HEK293 (cell line): ENCODE data around the gene SLCO4A1.
A peak's percentile ranks its signal among the peaks of the same experiment; 100 is the strongest.
"Not testable (repeated sequence)": the region's sequence is repeated elsewhere in the genome, so short reads cannot be mapped to it uniquely, and the experiment has no call there.

Experiments
- CTCF ChIA-PET: fragments of 350-600 bp; formaldehyde crosslinking; extraction: SDS; loops from one replicate; lab custom pipeline; 2021; ENCODE audit warnings: antibody characterized with exemption; lab: Yijun Ruan, JAX
- POLR2A ChIA-PET: fragments of 300-600 bp; formaldehyde crosslinking; extraction: SDS; loops from one replicate; lab custom pipeline; 2020; ENCODE audit warnings: antibody characterized with exemption, inconsistent platforms; lab: Yijun Ruan, JAX
- H3K27ac ChIP-seq: fragments of 200-500 bp; sonication (Bioruptor generic); 2 replicates; pipeline ENCODE4 v1.5.1; 2014; ENCODE audit warnings: low read depth, low read length, control low read depth, inconsistent platforms; ENCODE audit errors: extremely low read depth
- H3K36me3 ChIP-seq, 2 experiments: fragments of 200-500 bp in 1 of 2; sonication (Bioruptor generic) in 1 of 2; 1 replicate in 1 of 2; 2 replicates in 1 of 2; pipeline ENCODE4 v1.5.1; 2014 to 2017; ENCODE audit warnings: inconsistent platforms in 2 of 2, low read length in 2 of 2; ENCODE audit not compliant: control insufficient read depth in 2 of 2, insufficient read depth in 1 of 2
- H3K4me1 ChIP-seq: fragments of 200-500 bp; sonication (Bioruptor generic); 2 replicates; pipeline ENCODE4 v1.5.1; 2014; ENCODE audit warnings: mild to moderate bottlenecking, low read length, inconsistent platforms; ENCODE audit not compliant: control insufficient read depth, insufficient read depth
- H3K4me3 ChIP-seq: 2 replicates; pipeline ENCODE4 v1.5.1; 2011; ENCODE audit warnings: low read depth, mild to moderate bottlenecking, control low read depth, low read length, moderate library complexity
- H3K9me3 ChIP-seq: fragments of 200-500 bp; sonication (Bioruptor generic); 2 replicates; pipeline ENCODE4 v1.5.1; 2014; ENCODE audit warnings: low read depth, low read length, inconsistent platforms; ENCODE audit not compliant: control insufficient read depth, insufficient read depth
- GLI4 ChIP-seq: fragments of 450-650 bp; formaldehyde crosslinking; IDR thresholded peaks from 2 replicates; pipeline ENCODE4 v1.5.1; 2016; ENCODE audit warnings: missing biosample characterization, missing genetic modification characterization
- SETDB1 ChIP-seq: IDR thresholded peaks from one replicate; pipeline ENCODE4 v1.6.1; 2017; ENCODE audit warnings: mild to moderate bottlenecking, low read length, moderate library complexity, mixed read lengths; ENCODE audit not compliant: insufficient read length
- SP7 ChIP-seq: fragments of 450-650 bp; formaldehyde crosslinking; IDR thresholded peaks from 2 replicates; pipeline ENCODE4 v1.5.1; 2016; ENCODE audit warnings: missing biosample characterization, missing genetic modification characterization
- ZNF132 ChIP-seq: fragments of 450-650 bp; formaldehyde crosslinking; IDR thresholded peaks from 2 replicates; pipeline ENCODE4 v1.5.1; 2017; ENCODE audit warnings: missing biosample characterization, missing genetic modification characterization, borderline replicate concordance
- ZNF138 ChIP-seq: fragments of 450-650 bp; formaldehyde crosslinking; IDR thresholded peaks from 2 replicates; pipeline ENCODE4 v1.5.1; 2016; ENCODE audit warnings: missing biosample characterization, missing genetic modification characterization, borderline replicate concordance
- ZNF223 ChIP-seq: fragments of 450-650 bp; formaldehyde crosslinking; IDR thresholded peaks from 2 replicates; pipeline ENCODE4 v1.5.1; 2016; ENCODE audit warnings: missing biosample characterization, missing genetic modification characterization
- ZNF366 ChIP-seq: fragments of 450-650 bp; formaldehyde crosslinking; conservative IDR thresholded peaks from 2 replicates; pipeline ENCODE4 v1.5.1; 2016; ENCODE audit warnings: missing biosample characterization, missing genetic modification characterization
- ZNF391 ChIP-seq: fragments of 450-650 bp; formaldehyde crosslinking; IDR thresholded peaks from 2 replicates; pipeline ENCODE4 v1.5.1; 2016; ENCODE audit warnings: low read depth, missing biosample characterization, missing genetic modification characterization, borderline replicate concordance
- ZNF510 ChIP-seq: fragments of 450-650 bp; formaldehyde crosslinking; IDR thresholded peaks from 2 replicates; pipeline ENCODE4 v1.5.1; 2018; ENCODE audit warnings: mild to moderate bottlenecking, missing genetic modification characterization, missing biosample characterization; ENCODE audit not compliant: insufficient replicate concordance
- ZNF600 ChIP-seq: fragments of 450-650 bp; formaldehyde crosslinking; IDR thresholded peaks from 2 replicates; pipeline ENCODE4 v1.5.1; 2016; ENCODE audit warnings: missing biosample characterization, missing genetic modification characterization
- ZNF624 ChIP-seq: fragments of 450-650 bp; formaldehyde crosslinking; IDR thresholded peaks from 2 replicates; pipeline ENCODE4 v1.5.1; 2017; ENCODE audit warnings: missing biosample characterization, missing genetic modification characterization
- ZNF704 ChIP-seq: fragments of 450-650 bp; formaldehyde crosslinking; IDR thresholded peaks from 2 replicates; pipeline ENCODE4 v1.5.1; 2016; ENCODE audit warnings: missing biosample characterization, missing genetic modification characterization
- ZNF791 ChIP-seq: fragments of 450-650 bp; formaldehyde crosslinking; IDR thresholded peaks from 2 replicates; pipeline ENCODE4 v1.5.1; 2016; ENCODE audit warnings: missing biosample characterization, missing genetic modification characterization
- ZSCAN4 ChIP-seq: fragments of 450-650 bp; formaldehyde crosslinking; IDR thresholded peaks from 2 replicates; pipeline ENCODE4 v1.5.1; 2017; ENCODE audit warnings: missing biosample characterization, missing genetic modification characterization
- ZSCAN5A ChIP-seq: fragments of 450-650 bp; formaldehyde crosslinking; IDR thresholded peaks from 2 replicates; pipeline ENCODE4 v1.5.1; 2016; ENCODE audit warnings: missing biosample characterization, missing genetic modification characterization
- TF ChIP-seq, protein P1 (sequence below): fragments of 450-650 bp; formaldehyde crosslinking; IDR thresholded peaks from 2 replicates; pipeline ENCODE4 v1.5.1; 2016; ENCODE audit warnings: missing biosample characterization, missing genetic modification characterization
- TF ChIP-seq, protein P2 (sequence below): fragments of 450-650 bp; formaldehyde crosslinking; IDR thresholded peaks from 2 replicates; pipeline ENCODE4 v1.5.1; 2016; ENCODE audit warnings: missing biosample characterization, missing genetic modification characterization
- TF ChIP-seq, protein P3 (sequence below): fragments of 450-650 bp; formaldehyde crosslinking; IDR thresholded peaks from 2 replicates; pipeline ENCODE4 v1.5.1; 2016; ENCODE audit warnings: missing biosample characterization, missing genetic modification characterization

SLCO4A1 gene

GRCh38 chr20:62679978-62680589, 37.8 kb downstream of the SLCO4A1 start:
- TF ChIP-seq SETDB1 = peak; percentile 69
- no peak for TF ChIP-seq ZSCAN5A (tag by site-specific recombination)
- Histone ChIP-seq H3K4me3 (no peak overlapping the region), H3K4me1 (no peaks in the 10 kb centered on the region), H3K27ac (no peak overlapping the region), H3K9me3 (no peaks in the 10 kb centered on the region), H3K36me3 (no peaks in the 10 kb centered on the region)
- CTCF ChIA-PET = interaction anchor here (0.5 to 3.0 kb wide), 4 partner anchors 12 to 111 kb away, joined by 4 to 18 read pairs (median 4); no protein-coding TSS in a partner anchor
- POLR2A ChIA-PET = no interaction called here

GRCh38 chr20:62682912-62683517, 40.7 kb downstream of the SLCO4A1 start:
- CTCF ChIA-PET = no interaction called here
- TF ChIP-seq ZSCAN4 (tag by site-specific recombination) (no peak), SP7 (tag by site-specific recombination) (no peak), ZNF223 (tag by site-specific recombination) (no peak), ZNF624 (no peak), ZNF132 (tag by site-specific recombination) (no peak), ZNF704 (tag by site-specific recombination) (no peak), ZNF138 (tag by site-specific recombination) (no peak), ZNF366 (tag by site-specific recombination) (no peak), ZNF510 (no peak), GLI4 (tag by site-specific recombination) (no peak), ZNF391 (tag by site-specific recombination) (no peak), ZNF600 (tag by site-specific recombination) (no peak), ZNF791 (tag by site-specific recombination) (no peak)
- TF ChIP-seq, protein P1, sequence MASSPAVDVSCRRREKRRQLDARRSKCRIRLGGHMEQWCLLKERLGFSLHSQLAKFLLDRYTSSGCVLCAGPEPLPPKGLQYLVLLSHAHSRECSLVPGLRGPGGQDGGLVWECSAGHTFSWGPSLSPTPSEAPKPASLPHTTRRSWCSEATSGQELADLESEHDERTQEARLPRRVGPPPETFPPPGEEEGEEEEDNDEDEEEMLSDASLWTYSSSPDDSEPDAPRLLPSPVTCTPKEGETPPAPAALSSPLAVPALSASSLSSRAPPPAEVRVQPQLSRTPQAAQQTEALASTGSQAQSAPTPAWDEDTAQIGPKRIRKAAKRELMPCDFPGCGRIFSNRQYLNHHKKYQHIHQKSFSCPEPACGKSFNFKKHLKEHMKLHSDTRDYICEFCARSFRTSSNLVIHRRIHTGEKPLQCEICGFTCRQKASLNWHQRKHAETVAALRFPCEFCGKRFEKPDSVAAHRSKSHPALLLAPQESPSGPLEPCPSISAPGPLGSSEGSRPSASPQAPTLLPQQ (tag by site-specific recombination) = no peak
- TF ChIP-seq, protein P2, sequence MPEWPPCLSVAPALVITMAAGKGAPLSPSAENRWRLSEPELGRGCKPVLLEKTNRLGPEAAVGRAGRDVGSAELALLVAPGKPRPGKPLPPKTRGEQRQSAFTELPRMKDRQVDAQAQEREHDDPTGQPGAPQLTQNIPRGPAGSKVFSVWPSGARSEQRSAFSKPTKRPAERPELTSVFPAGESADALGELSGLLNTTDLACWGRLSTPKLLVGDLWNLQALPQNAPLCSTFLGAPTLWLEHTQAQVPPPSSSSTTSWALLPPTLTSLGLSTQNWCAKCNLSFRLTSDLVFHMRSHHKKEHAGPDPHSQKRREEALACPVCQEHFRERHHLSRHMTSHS = no peak
- TF ChIP-seq, protein P3, sequence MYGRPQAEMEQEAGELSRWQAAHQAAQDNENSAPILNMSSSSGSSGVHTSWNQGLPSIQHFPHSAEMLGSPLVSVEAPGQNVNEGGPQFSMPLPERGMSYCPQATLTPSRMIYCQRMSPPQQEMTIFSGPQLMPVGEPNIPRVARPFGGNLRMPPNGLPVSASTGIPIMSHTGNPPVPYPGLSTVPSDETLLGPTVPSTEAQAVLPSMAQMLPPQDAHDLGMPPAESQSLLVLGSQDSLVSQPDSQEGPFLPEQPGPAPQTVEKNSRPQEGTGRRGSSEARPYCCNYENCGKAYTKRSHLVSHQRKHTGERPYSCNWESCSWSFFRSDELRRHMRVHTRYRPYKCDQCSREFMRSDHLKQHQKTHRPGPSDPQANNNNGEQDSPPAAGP (tag by site-specific recombination) = no peak
- H3K36me3 ChIP-seq = no peaks in the 10 kb centered on the region
- H3K27ac ChIP-seq = no peak overlapping the region
- H3K4me1 ChIP-seq = peaks cover 5% of the 10 kb centered on the region
- POLR2A ChIA-PET = no interaction called here
- no peaks in the 10 kb centered on the region for H3K9me3 ChIP-seq
- H3K4me3 ChIP-seq = no peak overlapping the region

DNA sequence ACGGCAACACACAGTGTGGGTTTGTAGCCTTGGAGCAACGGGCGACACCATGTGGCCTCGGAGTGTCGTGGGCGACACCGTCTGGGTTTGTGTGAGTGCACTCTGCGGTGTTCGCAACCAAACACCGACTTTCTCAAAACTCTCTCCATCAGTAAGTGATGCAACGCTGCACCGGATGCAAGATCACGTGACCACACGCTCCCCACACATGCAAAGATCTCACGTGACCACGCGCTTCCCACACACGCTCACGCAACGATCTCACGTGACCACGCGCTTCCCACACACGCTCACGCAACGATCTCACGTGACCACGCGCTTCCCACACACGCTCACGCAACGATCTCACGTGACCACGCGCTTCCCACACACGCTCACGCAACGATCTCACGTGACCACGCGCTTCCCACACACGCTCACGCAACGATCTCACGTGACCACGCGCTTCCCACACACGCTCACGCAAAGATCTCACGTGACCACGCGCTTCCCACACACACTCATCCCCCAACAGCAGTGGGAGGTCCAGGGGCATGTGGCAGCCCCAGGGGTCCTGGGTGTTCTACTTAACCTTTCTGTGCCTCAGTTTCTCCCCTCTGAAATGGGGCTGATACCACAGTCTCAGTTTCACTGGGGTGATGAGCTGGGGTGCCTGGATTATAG, 41.5 kb downstream of the SLCO4A1 start:
- H3K36me3 ChIP-seq, H3K27ac ChIP-seq, H3K4me1 ChIP-seq, POLR2A ChIA-PET, H3K4me3 ChIP-seq, H3K9me3 ChIP-seq: not testable (repeated sequence)
- CTCF ChIA-PET = interaction anchor here (0.7 kb wide), 1 partner anchor 10 kb away, joined by 3 read pairs; no protein-coding TSS in a partner anchor
